Measurements from ENCODE around the gene UBL4B.

UBL4B gene

GRCh38 chr1:110130113-110130591 lies 17.9 kb downstream of the UBL4B start:
- H2AK5ac ChIP-seq (ENCODE audit: low read length, severe bottlenecking) = no peak overlapping the region
- no peak overlapping the region for H3K4me3 ChIP-seq (ENCODE audit: insufficient read depth in 1 of 2, low read depth in 1 of 2, low read length in 2 of 2)
- H2BK15ac ChIP-seq (ENCODE audit: low read depth, poor library complexity, severe bottlenecking) = no peak overlapping the region
- H3K79me1 ChIP-seq (replicated peaks; ENCODE audit: low read length, poor library complexity, severe bottlenecking) = no peaks in the 10 kb centered on the region
- peaks cover 10% of the 10 kb centered on the region for H3K9me3 ChIP-seq (ENCODE audit: control insufficient read depth, low read length)
- no peak overlapping the region for H3K4me2 ChIP-seq (ENCODE audit: low read length, poor library complexity, severe bottlenecking)
- H2AFZ ChIP-seq (ENCODE audit: low read depth, low read length) = no peak overlapping the region
- no peak overlapping the region for H2BK5ac ChIP-seq (ENCODE audit: low read depth, low read length, poor library complexity, severe bottlenecking)
- no peaks in the 10 kb centered on the region for H3K4me1 ChIP-seq (ENCODE audit: control insufficient read depth, insufficient read depth, low read depth, low read length)
- no peak overlapping the region for H2BK12ac ChIP-seq (ENCODE audit: low read length in 2 of 2)
- peaks cover 34 to 50% of the 10 kb centered on the region in 2 experiments for H3K27me3 ChIP-seq (ENCODE audit: control insufficient read depth in 1 of 2, insufficient read depth in 1 of 2, low read length in 2 of 2)
- no peak overlapping the region for H3K18ac ChIP-seq (ENCODE audit: low read depth in 1 of 2, low read length in 2 of 2)
- no peak overlapping the region for H2BK120ac ChIP-seq (ENCODE audit: low read depth, low read length)
- H3K4ac ChIP-seq (ENCODE audit: low read depth in 1 of 2, low read length in 2 of 2) = no peak overlapping the region
- 30% methylated on average over 27 of the region's 31 CpGs for WGBS
- no peak overlapping the region for H3K14ac ChIP-seq (ENCODE audit: low read length in 2 of 2)
- no peak for DNase-seq
- H3K27ac ChIP-seq (ENCODE audit: low read length, poor library complexity, severe bottlenecking) = no peak overlapping the region
- H4K8ac ChIP-seq (ENCODE audit: low read length) = no peak overlapping the region
- H3K36me3 ChIP-seq (ENCODE audit: control insufficient read depth in 1 of 2, insufficient read depth in 2 of 2, low read depth in 1 of 2, low read length in 2 of 2) = no peaks in the 10 kb centered on the region
- H4K91ac ChIP-seq (ENCODE audit: low read length) = no peak overlapping the region
- peak overlapping the region; percentile 31 for H3K9ac ChIP-seq (ENCODE audit: low read length)
- no peak overlapping the region for H3K23ac ChIP-seq (ENCODE audit: low read length in 2 of 2)

DNA sequence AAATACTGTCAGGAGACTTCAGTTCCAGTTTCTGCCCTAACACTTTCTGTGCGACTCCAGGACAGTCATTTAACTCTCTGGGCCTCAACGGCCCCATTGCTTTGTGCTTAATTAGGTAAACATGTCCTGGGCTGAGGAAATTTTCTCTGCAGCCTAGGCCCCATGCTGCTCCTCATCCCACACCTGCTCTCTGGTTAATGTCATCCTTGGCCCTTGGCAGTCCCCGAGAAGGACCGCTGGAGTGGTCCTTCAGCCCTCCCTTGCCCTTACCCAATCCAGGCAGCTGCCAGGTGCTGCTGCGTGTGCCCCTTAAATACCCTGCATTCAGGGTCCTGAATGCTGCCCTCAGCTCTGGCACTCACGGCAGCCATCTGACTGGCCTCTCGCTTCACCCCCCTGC lies 18.7 kb downstream of the UBL4B start:
- Histone ChIP-seq H3K4ac (ENCODE audit: low read depth in 1 of 2, low read length in 2 of 2) (no peak overlapping the region), H4K8ac (ENCODE audit: low read length) (no peak overlapping the region), H3K23ac (ENCODE audit: low read length in 2 of 2) (no peak overlapping the region), H2BK5ac (ENCODE audit: low read depth, low read length, poor library complexity, severe bottlenecking) (no peak overlapping the region), H3K36me3 (ENCODE audit: control insufficient read depth in 1 of 2, insufficient read depth in 2 of 2, low read depth in 1 of 2, low read length in 2 of 2) (no peaks in the 10 kb centered on the region), H3K79me1 (replicated peaks; ENCODE audit: low read length, poor library complexity, severe bottlenecking) (no peaks in the 10 kb centered on the region), H3K14ac (ENCODE audit: low read length in 2 of 2) (no peak overlapping the region), H3K4me2 (ENCODE audit: low read length, poor library complexity, severe bottlenecking) (no peak overlapping the region), H3K27ac (ENCODE audit: low read length, poor library complexity, severe bottlenecking) (no peak overlapping the region), H3K18ac (ENCODE audit: low read depth in 1 of 2, low read length in 2 of 2) (no peak overlapping the region), H3K9ac (ENCODE audit: low read length) (no peak overlapping the region), H3K4me3 (ENCODE audit: insufficient read depth in 1 of 2, low read depth in 1 of 2, low read length in 2 of 2) (no peak overlapping the region), H2AK5ac (ENCODE audit: low read length, severe bottlenecking) (no peak overlapping the region), H2BK120ac (ENCODE audit: low read depth, low read length) (no peak overlapping the region), H3K4me1 (ENCODE audit: control insufficient read depth, insufficient read depth, low read depth, low read length) (no peaks in the 10 kb centered on the region), H4K91ac (ENCODE audit: low read length) (no peak overlapping the region), H3K9me3 (ENCODE audit: control insufficient read depth, low read length) (peaks cover 6% of the 10 kb centered on the region), H3K27me3 (ENCODE audit: control insufficient read depth in 1 of 2, insufficient read depth in 1 of 2, low read length in 2 of 2) (peaks cover 39 to 58% of the 10 kb centered on the region in 2 experiments), H2BK15ac (ENCODE audit: low read depth, poor library complexity, severe bottlenecking) (no peak overlapping the region), H2BK12ac (ENCODE audit: low read length in 2 of 2) (no peak overlapping the region), H2AFZ (ENCODE audit: low read depth, low read length) (no peak overlapping the region)
- 83% methylated on average over 7 of the region's 7 CpGs for WGBS
- DNase-seq = no peak

GRCh38 chr1:110132682-110133081 lies 20.4 kb downstream of the UBL4B start:
- H2BK5ac ChIP-seq (ENCODE audit: low read depth, low read length, poor library complexity, severe bottlenecking) = no peak overlapping the region
- no peak overlapping the region for H2AK5ac ChIP-seq (ENCODE audit: low read length, severe bottlenecking)
- no peaks in the 10 kb centered on the region for H3K79me1 ChIP-seq (replicated peaks; ENCODE audit: low read length, poor library complexity, severe bottlenecking)
- H3K4ac ChIP-seq (ENCODE audit: low read depth in 1 of 2, low read length in 2 of 2) = no peak overlapping the region
- no peaks in the 10 kb centered on the region for H3K9me3 ChIP-seq (ENCODE audit: control insufficient read depth, low read length)
- H3K9ac ChIP-seq (ENCODE audit: low read length) = peak overlapping the region; percentile 15
- H2AFZ ChIP-seq (ENCODE audit: low read depth, low read length) = no peak overlapping the region
- H2BK120ac ChIP-seq (ENCODE audit: low read depth, low read length) = no peak overlapping the region
- no peaks in the 10 kb centered on the region for H3K36me3 ChIP-seq (ENCODE audit: control insufficient read depth in 1 of 2, insufficient read depth in 2 of 2, low read depth in 1 of 2, low read length in 2 of 2)
- no peak overlapping the region for H3K4me2 ChIP-seq (ENCODE audit: low read length, poor library complexity, severe bottlenecking)
- H4K8ac ChIP-seq (ENCODE audit: low read length) = no peak overlapping the region
- H3K27me3 ChIP-seq (ENCODE audit: control insufficient read depth in 1 of 2, insufficient read depth in 1 of 2, low read length in 2 of 2) = peaks cover 56 to 72% of the 10 kb centered on the region in 2 experiments
- no peak overlapping the region for H2BK15ac ChIP-seq (ENCODE audit: low read depth, poor library complexity, severe bottlenecking)
- no peaks in the 10 kb centered on the region for H3K4me1 ChIP-seq (ENCODE audit: control insufficient read depth, insufficient read depth, low read depth, low read length)
- H3K18ac ChIP-seq (ENCODE audit: low read depth in 1 of 2, low read length in 2 of 2) = no peak overlapping the region
- DNase-seq = no peak
- H3K23ac ChIP-seq (ENCODE audit: low read length in 2 of 2) = no peak overlapping the region
- no peak overlapping the region for H3K4me3 ChIP-seq (ENCODE audit: insufficient read depth in 1 of 2, low read depth in 1 of 2, low read length in 2 of 2)
- H2BK12ac ChIP-seq (ENCODE audit: low read length in 2 of 2) = no peak overlapping the region
- H3K14ac ChIP-seq (ENCODE audit: low read length in 2 of 2) = no peak overlapping the region
- H3K27ac ChIP-seq (ENCODE audit: low read length, poor library complexity, severe bottlenecking) = no peak overlapping the region
- H4K91ac ChIP-seq (ENCODE audit: low read length) = no peak overlapping the region

- H2AFZ ChIP-seq (ENCODE audit: low read depth, low read length) = no peak overlapping the region
- H3K4ac ChIP-seq (ENCODE audit: low read depth in 1 of 2, low read length in 2 of 2) = no peak overlapping the region
- H3K27ac ChIP-seq (ENCODE audit: low read length, poor library complexity, severe bottlenecking) = no peak overlapping the region
- no peak overlapping the region for H2AK5ac ChIP-seq (ENCODE audit: low read length, severe bottlenecking)
- DNase-seq = no peak
- H2BK5ac ChIP-seq (ENCODE audit: low read depth, low read length, poor library complexity, severe bottlenecking) = no peak overlapping the region
- H3K23ac ChIP-seq (ENCODE audit: low read length in 2 of 2) = no peak overlapping the region
- no peak overlapping the region for H3K9ac ChIP-seq (ENCODE audit: low read length)
- no peak overlapping the region for H3K18ac ChIP-seq (ENCODE audit: low read depth in 1 of 2, low read length in 2 of 2)
- no peaks in the 10 kb centered on the region for H3K79me1 ChIP-seq (replicated peaks; ENCODE audit: low read length, poor library complexity, severe bottlenecking)
- no peak overlapping the region for H3K4me3 ChIP-seq (ENCODE audit: insufficient read depth in 1 of 2, low read depth in 1 of 2, low read length in 2 of 2)
- WGBS = 86% methylated on average over 4 of the region's 4 CpGs
- no peak overlapping the region for H2BK12ac ChIP-seq (ENCODE audit: low read length in 2 of 2)
- H3K14ac ChIP-seq (ENCODE audit: low read length in 2 of 2) = no peak overlapping the region
- H4K91ac ChIP-seq (ENCODE audit: low read length) = no peak overlapping the region
- peaks cover 58 to 73% of the 10 kb centered on the region in 2 experiments for H3K27me3 ChIP-seq (ENCODE audit: control insufficient read depth in 1 of 2, insufficient read depth in 1 of 2, low read length in 2 of 2)
- no peak overlapping the region for H2BK120ac ChIP-seq (ENCODE audit: low read depth, low read length)
- H3K36me3 ChIP-seq (ENCODE audit: control insufficient read depth in 1 of 2, insufficient read depth in 2 of 2, low read depth in 1 of 2, low read length in 2 of 2) = no peaks in the 10 kb centered on the region
- no peak overlapping the region for H2BK15ac ChIP-seq (ENCODE audit: low read depth, poor library complexity, severe bottlenecking)
- no peaks in the 10 kb centered on the region for H3K9me3 ChIP-seq (ENCODE audit: control insufficient read depth, low read length)
- H3K4me2 ChIP-seq (ENCODE audit: low read length, poor library complexity, severe bottlenecking) = no peak overlapping the region
- H3K4me1 ChIP-seq (ENCODE audit: control insufficient read depth, insufficient read depth, low read depth, low read length) = no peaks in the 10 kb centered on the region
- H4K8ac ChIP-seq (ENCODE audit: low read length) = no peak overlapping the region
Observed at GRCh38 chr1:110133436-110133835, 21.2 kb downstream of the UBL4B start.

Data from mesenchymal stem cell (in vitro differentiated cells and primary cell).